CD8-positive, alpha-beta memory T cell (primary cell): Measurements from ENCODE around the gene PIAS2. TPM values are rescaled to one million over a fixed set of nuclear protein-coding genes. Genes with fewer than 3 reads are reported as not detected.

Source experiments
- CTCF ChIA-PET: fragments of 350-600 bp; sonication (Branson Sonifier 250); formaldehyde crosslinking; loops from one replicate; lab custom pipeline; 2021; ENCODE audit warnings: antibody characterized with exemption; lab: Charles Lee
- POLR2A ChIA-PET: fragments of 350-600 bp; sonication (Branson Sonifier 250); formaldehyde crosslinking; loops from one replicate; lab custom pipeline; 2021; ENCODE audit warnings: antibody characterized with exemption; lab: Charles Lee
- DNase-seq, 5 donors: peaks; one replicate each; pipeline versions ENCODE4 v3.0.0 to v3.0.0-alpha.2; 2020 to 2022; ENCODE audit warnings: mixed read lengths in 1 of 5
- H3K27ac ChIP-seq: one replicate; pipeline ENCODE4 v1.7.0; 2013; ENCODE audit warnings: low read depth, mild to moderate bottlenecking, low read length, moderate library complexity
- H3K27me3 ChIP-seq: 2 replicates; pipeline ENCODE4 v1.7.0; 2013; ENCODE audit warnings: low read length, mild to moderate bottlenecking; ENCODE audit not compliant: insufficient read depth, poor library complexity, severe bottlenecking
- H3K36me3 ChIP-seq: 2 replicates; pipeline ENCODE4 v1.7.0; 2013; ENCODE audit warnings: mild to moderate bottlenecking, low read length, moderate library complexity; ENCODE audit not compliant: insufficient read depth
- H3K4me1 ChIP-seq: 2 replicates; pipeline ENCODE4 v1.7.0; 2013; ENCODE audit warnings: mild to moderate bottlenecking, low read length, moderate library complexity; ENCODE audit not compliant: insufficient read depth
- H3K4me3 ChIP-seq: 2 replicates; pipeline ENCODE4 v1.7.0; 2013; ENCODE audit warnings: mild to moderate bottlenecking, low read length
- H3K9me3 ChIP-seq: 2 replicates; pipeline ENCODE4 v1.7.0; 2013; ENCODE audit warnings: mild to moderate bottlenecking, low read length
- H3K27ac Mint-ChIP-seq, 8 donors: one replicate each; pipeline ENCODE4 v1.8.0; 2020 to 2021; ENCODE audit warnings: mixed read lengths in 8 of 8, mild to moderate bottlenecking in 6 of 8, inconsistent platforms in 3 of 8, moderate library complexity in 3 of 8
- H3K27me3 Mint-ChIP-seq, 2 donors: one replicate each; pipeline ENCODE4 v1.8.0; 2020 to 2021; ENCODE audit warnings: mixed read lengths in 2 of 2, mild to moderate bottlenecking in 1 of 2, moderate library complexity in 1 of 2
- H3K36me3 Mint-ChIP-seq, 3 donors: one replicate each; pipeline ENCODE4 v1.8.0; 2020 to 2021; ENCODE audit warnings: mixed read lengths in 3 of 3, inconsistent platforms in 1 of 3, mild to moderate bottlenecking in 1 of 3
- H3K4me1 Mint-ChIP-seq, 3 donors: one replicate each; pipeline ENCODE4 v1.8.0; 2020 to 2021; ENCODE audit warnings: mixed read lengths in 3 of 3, inconsistent platforms in 1 of 3, mild to moderate bottlenecking in 1 of 3
- H3K4me3 Mint-ChIP-seq, 7 donors: one replicate each; pipeline ENCODE4 v1.8.0; 2020 to 2021; ENCODE audit warnings: mixed read lengths in 7 of 7, mild to moderate bottlenecking in 6 of 7, moderate library complexity in 4 of 7, inconsistent platforms in 2 of 7
- H3K9me3 Mint-ChIP-seq, 5 donors: one replicate each; pipeline ENCODE4 v1.8.0; 2020 to 2022; ENCODE audit warnings: mixed read lengths in 5 of 5, mild to moderate bottlenecking in 3 of 5, moderate library complexity in 2 of 5, inconsistent platforms in 1 of 5
- polyA plus RNA-seq: library from polyadenylated mRNA; unstranded; fragments of 300-500 nt; fragmentation: Illumina TruSeq; gene quantifications from one replicate; pipeline ENCODE4 v1.2.3, GENCODE V29; 2021
- total RNA-seq, 2 experiments: library from RNA; stranded (reverse); gene quantifications; one replicate each; pipeline ENCODE4 v1.2.3, GENCODE V29; 2021

Gene PIAS2
- total and polyA plus RNA-seq, 3 experiments from 2014 or later = 18.6 to 25.8 (median 25.1) TPM

GRCh38 chr18:46892842-46893241 lies 24.5 kb downstream of the PIAS2 start:
- Mint-ChIP-seq H3K9me3 (peaks cover 0 to 14% (median 12%) of the 10 kb centered on the region in 5 donors), H3K4me3 (no peak overlapping the region), H3K27me3 (no peaks in the 10 kb centered on the region), H3K36me3 (peaks cover 30 to 40% (median 31%) of the 10 kb centered on the region in 3 donors), H3K4me1 (peaks cover 43 to 69% (median 64%) of the 10 kb centered on the region in 3 donors), H3K27ac (peak overlapping the region in 2 of 8 donors; percentile 35 to 43)
- no peaks in the 10 kb centered on the region for H3K27me3 ChIP-seq
- H3K36me3 ChIP-seq = peaks cover 7% of the 10 kb centered on the region
- DNase-seq = no peak
- CTCF ChIA-PET = no interaction called here
- H3K9me3 ChIP-seq = peaks cover 7% of the 10 kb centered on the region
- no peak overlapping the region for H3K4me3 ChIP-seq
- POLR2A ChIA-PET = no interaction called here
- H3K4me1 ChIP-seq = no peaks in the 10 kb centered on the region
- H3K27ac ChIP-seq = no peak overlapping the region

- Mint-ChIP-seq H3K27me3 (no peaks in the 10 kb centered on the region), H3K4me3 (peak overlapping the region in 1 of 7 donors; percentile 13), H3K27ac (peak overlapping the region in 1 of 8 donors; percentile 51), H3K36me3 (peaks cover 32 to 44% (median 39%) of the 10 kb centered on the region in 3 donors), H3K9me3 (peaks cover 0 to 15% (median 12%) of the 10 kb centered on the region in 5 donors), H3K4me1 (peaks cover 43 to 71% (median 65%) of the 10 kb centered on the region in 3 donors)
- no peak overlapping the region for H3K4me3 ChIP-seq
- H3K9me3 ChIP-seq = peaks cover 7% of the 10 kb centered on the region
- H3K4me1 ChIP-seq = no peaks in the 10 kb centered on the region
- no peak overlapping the region for H3K27ac ChIP-seq
- no peaks in the 10 kb centered on the region for H3K27me3 ChIP-seq
- DNase-seq = no peak
- POLR2A ChIA-PET = no interaction called here
- peaks cover 7% of the 10 kb centered on the region for H3K36me3 ChIP-seq
- CTCF ChIA-PET = no interaction called here
These were observed 25.5 kb downstream of the PIAS2 start for GRCh38 chr18:46891742-46892214.

- Mint-ChIP-seq H3K36me3 (peaks cover 30 to 43% (median 39%) of the 10 kb centered on the region in 3 donors), H3K27me3 (no peaks in the 10 kb centered on the region), H3K27ac (no peak overlapping the region), H3K4me3 (peak overlapping the region in 1 of 7 donors; percentile 50), H3K9me3 (peaks cover 0 to 15% (median 12%) of the 10 kb centered on the region in 5 donors), H3K4me1 (peaks cover 40 to 62% (median 53%) of the 10 kb centered on the region in 3 donors)
- Histone ChIP-seq H3K27me3 (no peaks in the 10 kb centered on the region), H3K4me3 (no peak overlapping the region), H3K36me3 (peaks cover 7% of the 10 kb centered on the region), H3K27ac (no peak overlapping the region), H3K9me3 (peaks cover 7% of the 10 kb centered on the region), H3K4me1 (no peaks in the 10 kb centered on the region)
- ChIA-PET POLR2A (no interaction called here), CTCF (interaction anchor here (1.0 kb wide), 1 partner anchor 26 kb away, joined by 3 read pairs; no protein-coding TSS in a partner anchor)
- no peak for DNase-seq
These were observed 28.3 kb downstream of the PIAS2 start for GRCh38 chr18:46888965-46889364.

- H3K4me3 ChIP-seq = no peak overlapping the region
- ChIA-PET CTCF (no interaction called here), POLR2A (no interaction called here)
- Mint-ChIP-seq H3K9me3 (peaks cover 0 to 15% (median 12%) of the 10 kb centered on the region in 5 donors), H3K27me3 (no peaks in the 10 kb centered on the region), H3K4me3 (no peak overlapping the region), H3K27ac (no peak overlapping the region), H3K36me3 (peaks cover 29 to 43% (median 41%) of the 10 kb centered on the region in 3 donors), H3K4me1 (peaks cover 27 to 44% (median 41%) of the 10 kb centered on the region in 3 donors)
- no peak overlapping the region for H3K27ac ChIP-seq
- H3K9me3 ChIP-seq = peaks cover 7% of the 10 kb centered on the region
- DNase-seq = no peak
- H3K36me3 ChIP-seq = peaks cover 7% of the 10 kb centered on the region
- no peaks in the 10 kb centered on the region for H3K4me1 ChIP-seq
- no peaks in the 10 kb centered on the region for H3K27me3 ChIP-seq
These were observed 30.4 kb downstream of the PIAS2 start for GRCh38 chr18:46886893-46887292.

- Histone ChIP-seq H3K4me3 (no peak overlapping the region), H3K4me1 (no peaks in the 10 kb centered on the region), H3K36me3 (peaks cover under 1% of the 10 kb centered on the region), H3K9me3 (peaks cover 5% of the 10 kb centered on the region), H3K27ac (no peak overlapping the region), H3K27me3 (no peaks in the 10 kb centered on the region)
- CTCF ChIA-PET = no interaction called here
- Mint-ChIP-seq H3K9me3 (peaks cover 1 to 21% (median 12%) of the 10 kb centered on the region in 5 donors), H3K4me3 (no peak overlapping the region), H3K4me1 (peaks cover 8 to 27% (median 25%) of the 10 kb centered on the region in 3 donors), H3K36me3 (peaks cover 16 to 40% (median 38%) of the 10 kb centered on the region in 3 donors), H3K27me3 (no peaks in the 10 kb centered on the region), H3K27ac (no peak overlapping the region)
- POLR2A ChIA-PET = no interaction called here
- DNase-seq = no peak
These were observed 34.1 kb downstream of the PIAS2 start for GRCh38 chr18:46883180-46883579.

GRCh38 chr18:46877329-46877987 lies 39.8 kb downstream of the PIAS2 start:
- Histone ChIP-seq H3K27me3 (no peaks in the 10 kb centered on the region), H3K4me1 (peaks cover 4% of the 10 kb centered on the region), H3K36me3 (peaks cover 7% of the 10 kb centered on the region), H3K4me3 (no peak overlapping the region), H3K27ac (no peak overlapping the region), H3K9me3 (peaks cover 14% of the 10 kb centered on the region)
- Mint-ChIP-seq H3K4me3 (peak overlapping the region in 1 of 7 donors; percentile 16), H3K27me3 (peaks cover 0 to 2% of the 10 kb centered on the region in 2 donors), H3K4me1 (peaks cover 27 to 44% (median 40%) of the 10 kb centered on the region in 3 donors), H3K27ac (no peak overlapping the region), H3K9me3 (peaks cover 16 to 51% (median 31%) of the 10 kb centered on the region in 5 donors), H3K36me3 (peaks cover 29 to 70% (median 58%) of the 10 kb centered on the region in 3 donors)
- POLR2A ChIA-PET = no interaction called here
- no peak for DNase-seq
- CTCF ChIA-PET = no interaction called here

GRCh38 chr18:46868169-46868921 lies 49.0 kb downstream of the PIAS2 start:
- Mint-ChIP-seq H3K36me3 (peaks cover 15 to 49% (median 26%) of the 10 kb centered on the region in 3 donors), H3K27ac (peak overlapping the region in 2 of 8 donors; percentile 36 to 51)
- DNase-seq = no peak

More at GRCh38 chr18:46868169-46868921, 49.0 kb downstream of the PIAS2 start:
- H3K4me1 ChIP-seq = peaks cover 3% of the 10 kb centered on the region
- Mint-ChIP-seq H3K4me3 (no peak overlapping the region), H3K27me3 (no peaks in the 10 kb centered on the region), H3K4me1 (peaks cover 18 to 40% (median 35%) of the 10 kb centered on the region in 3 donors), H3K9me3 (peaks cover 0 to 31% (median 26%) of the 10 kb centered on the region in 5 donors)
- H3K9me3 ChIP-seq = no peaks in the 10 kb centered on the region
- ChIA-PET POLR2A (no interaction called here), CTCF (no interaction called here)
- H3K36me3 ChIP-seq = no peaks in the 10 kb centered on the region
- no peaks in the 10 kb centered on the region for H3K27me3 ChIP-seq
- H3K4me3 ChIP-seq = no peak overlapping the region
- peak overlapping the region; percentile 40 for H3K27ac ChIP-seq
